ENCODE measurements around the gene DMRTA2. TPM values are rescaled to one million over a fixed set of nuclear protein-coding genes. Genes with fewer than 3 reads are reported as not detected.

The DMRTA2 gene
- total and polyA plus RNA-seq, 2 donors (not counting 1 experiment from before 2014, with no cell fraction given): not detected

- ATAC-seq (ENCODE audit: low read depth) (no peak), DNase-seq (no peak)
- H3K4me3 ChIP-seq (ENCODE audit: control extremely low read depth in 1 of 5, extremely low read depth in 1 of 5, insufficient read depth in 1 of 5, low read depth in 2 of 5, low read length in 4 of 5): no peak overlapping the region
- H4K20me1 ChIP-seq (ENCODE audit: control insufficient read depth, insufficient read depth, low read length, poor library complexity, severe bottlenecking): no peaks in the 10 kb centered on the region
- ChIA-PET POLR2A (no interaction called here), CTCF (no interaction called here)
- peaks cover 0 to 69% (median 50%) of the 10 kb centered on the region in 4 experiments for H3K27me3 ChIP-seq (replicated peaks in 1 of 4; ENCODE audit: control extremely low read depth in 1 of 4, control insufficient read depth in 3 of 4, insufficient read depth in 4 of 4, low read length in 3 of 4)
- 13% methylated on average over 49 of the region's 56 CpGs for WGBS (ENCODE audit: insufficient coverage)
- H3K4me3 Mint-ChIP-seq: no peak overlapping the region
- no peak overlapping the region for H3K27ac Mint-ChIP-seq
- H3K4me2 ChIP-seq (replicated peaks; ENCODE audit: low read depth, low read length, poor library complexity, severe bottlenecking): no peak overlapping the region
- intact Hi-C loops (cut with micrococcal nuclease): no loop called here
- H3K4me1 ChIP-seq (ENCODE audit: control insufficient read depth in 2 of 2, insufficient read depth in 2 of 2, low read length in 2 of 2): peaks cover 24 to 37% of the 10 kb centered on the region in 2 donors
- H3K4me1 Mint-ChIP-seq: peaks cover 22% of the 10 kb centered on the region
- peaks cover 0 to 65% (median 5%) of the 10 kb centered on the region in 3 donors for H3K9me3 ChIP-seq (ENCODE audit: control extremely low read depth in 1 of 3, control insufficient read depth in 2 of 3, insufficient read depth in 1 of 3, low read length in 2 of 3)
- no peaks in the 10 kb centered on the region for H3K36me3 ChIP-seq (replicated peaks in 1 of 2; ENCODE audit: control extremely low read depth in 1 of 2, control insufficient read depth in 1 of 2, extremely low read depth in 1 of 2, insufficient read depth in 2 of 2, low read length in 1 of 2)
- no peak overlapping the region for H3K9ac ChIP-seq (ENCODE audit: low read length)
- H3K27me3 Mint-ChIP-seq: peaks cover 60% of the 10 kb centered on the region
- H3K9me3 Mint-ChIP-seq (ENCODE audit: insufficient read depth): peaks cover 2% of the 10 kb centered on the region
- TF ChIP-seq EZH2 (IDR thresholded peaks at IDR 0.05; ENCODE audit: borderline replicate concordance, insufficient read depth, low read depth, low read length, poor library complexity, severe bottlenecking): no peak
- H3K27ac ChIP-seq (ENCODE audit: low read length in 2 of 2): no peak overlapping the region
- H3K79me2 ChIP-seq (ENCODE audit: control insufficient read depth, insufficient read depth, low read length): no peaks in the 10 kb centered on the region
- H2AFZ ChIP-seq (ENCODE audit: insufficient read depth, low read depth, low read length, poor library complexity, severe bottlenecking): no peak overlapping the region
These were observed 7.8 kb downstream of the DMRTA2 start for GRCh38 chr1:50415235-50416149.

DNA sequence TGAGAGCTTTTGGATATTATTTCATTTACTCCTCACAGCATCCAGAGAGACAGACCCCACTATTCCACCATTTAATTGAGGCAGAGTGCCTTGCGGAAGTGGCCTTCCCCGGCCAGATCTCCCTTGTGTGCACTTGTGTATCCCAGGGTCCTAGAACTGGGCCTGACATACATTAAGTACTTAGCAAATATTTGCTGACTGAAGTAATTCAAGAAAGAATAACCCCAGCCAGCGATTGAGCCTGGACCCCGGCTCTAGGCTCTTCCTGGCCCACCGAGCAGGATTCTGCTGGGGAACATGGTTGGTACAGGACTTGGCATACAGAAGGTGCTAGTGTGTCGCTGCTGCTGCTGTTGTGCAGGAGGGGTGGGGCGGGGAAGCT is 8.4 kb downstream of the DMRTA2 start:
- H3K27me3 ChIP-seq (replicated peaks in 1 of 4; ENCODE audit: control extremely low read depth in 1 of 4, control insufficient read depth in 3 of 4, insufficient read depth in 4 of 4, low read length in 3 of 4): peaks cover 0 to 63% (median 44%) of the 10 kb centered on the region in 4 experiments
- POLR2A ChIA-PET: no interaction called here
- H3K9ac ChIP-seq (ENCODE audit: low read length): no peak overlapping the region
- TF ChIP-seq, protein P1, sequence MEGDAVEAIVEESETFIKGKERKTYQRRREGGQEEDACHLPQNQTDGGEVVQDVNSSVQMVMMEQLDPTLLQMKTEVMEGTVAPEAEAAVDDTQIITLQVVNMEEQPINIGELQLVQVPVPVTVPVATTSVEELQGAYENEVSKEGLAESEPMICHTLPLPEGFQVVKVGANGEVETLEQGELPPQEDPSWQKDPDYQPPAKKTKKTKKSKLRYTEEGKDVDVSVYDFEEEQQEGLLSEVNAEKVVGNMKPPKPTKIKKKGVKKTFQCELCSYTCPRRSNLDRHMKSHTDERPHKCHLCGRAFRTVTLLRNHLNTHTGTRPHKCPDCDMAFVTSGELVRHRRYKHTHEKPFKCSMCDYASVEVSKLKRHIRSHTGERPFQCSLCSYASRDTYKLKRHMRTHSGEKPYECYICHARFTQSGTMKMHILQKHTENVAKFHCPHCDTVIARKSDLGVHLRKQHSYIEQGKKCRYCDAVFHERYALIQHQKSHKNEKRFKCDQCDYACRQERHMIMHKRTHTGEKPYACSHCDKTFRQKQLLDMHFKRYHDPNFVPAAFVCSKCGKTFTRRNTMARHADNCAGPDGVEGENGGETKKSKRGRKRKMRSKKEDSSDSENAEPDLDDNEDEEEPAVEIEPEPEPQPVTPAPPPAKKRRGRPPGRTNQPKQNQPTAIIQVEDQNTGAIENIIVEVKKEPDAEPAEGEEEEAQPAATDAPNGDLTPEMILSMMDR (IDR thresholded peaks at IDR 0.05): no peak
- TF ChIP-seq EZH2 (IDR thresholded peaks at IDR 0.05; ENCODE audit: borderline replicate concordance, insufficient read depth, low read depth, low read length, poor library complexity, severe bottlenecking): no peak
- no peaks in the 10 kb centered on the region for H3K36me3 ChIP-seq (replicated peaks in 1 of 2; ENCODE audit: control extremely low read depth in 1 of 2, control insufficient read depth in 1 of 2, extremely low read depth in 1 of 2, insufficient read depth in 2 of 2, low read length in 1 of 2)
- no peak overlapping the region for H3K4me3 Mint-ChIP-seq
- H2AFZ ChIP-seq (ENCODE audit: insufficient read depth, low read depth, low read length, poor library complexity, severe bottlenecking): no peak overlapping the region
- no peak overlapping the region for H3K4me2 ChIP-seq (replicated peaks; ENCODE audit: low read depth, low read length, poor library complexity, severe bottlenecking)
- peaks cover 4% of the 10 kb centered on the region for H3K9me3 Mint-ChIP-seq (ENCODE audit: insufficient read depth)
- H3K4me1 Mint-ChIP-seq: peaks cover 16% of the 10 kb centered on the region
- no peaks in the 10 kb centered on the region for H3K79me2 ChIP-seq (ENCODE audit: control insufficient read depth, insufficient read depth, low read length)
- CTCF ChIA-PET: no interaction called here
- DNase-seq (no peak), ATAC-seq (ENCODE audit: low read depth) (no peak)
- WGBS (ENCODE audit: insufficient coverage): 38% methylated on average over 5 of the region's 7 CpGs
- intact Hi-C loops (cut with micrococcal nuclease): no loop called here
- peaks cover 0 to 58% (median 5%) of the 10 kb centered on the region in 3 donors for H3K9me3 ChIP-seq (ENCODE audit: control extremely low read depth in 1 of 3, control insufficient read depth in 2 of 3, insufficient read depth in 1 of 3, low read length in 2 of 3)
- H3K27ac Mint-ChIP-seq: no peak overlapping the region
- peaks cover 57% of the 10 kb centered on the region for H3K27me3 Mint-ChIP-seq
- no peaks in the 10 kb centered on the region for H4K20me1 ChIP-seq (ENCODE audit: control insufficient read depth, insufficient read depth, low read length, poor library complexity, severe bottlenecking)
- peaks cover 24 to 31% of the 10 kb centered on the region in 2 donors for H3K4me1 ChIP-seq (ENCODE audit: control insufficient read depth in 2 of 2, insufficient read depth in 2 of 2, low read length in 2 of 2)
- no peak overlapping the region for H3K4me3 ChIP-seq (ENCODE audit: control extremely low read depth in 1 of 5, extremely low read depth in 1 of 5, insufficient read depth in 1 of 5, low read depth in 2 of 5, low read length in 4 of 5)
- H3K27ac ChIP-seq (ENCODE audit: low read length in 2 of 2): no peak overlapping the region

All from B cell (primary cell).